ENCODE data around the gene UROC1.

The UROC1 gene

GRCh38 chr3:126461450-126462070 is 56.0 kb downstream of the UROC1 start:
- DNase-seq (ENCODE audit: low read depth in 2 of 2), result no peak

- no peak for DNase-seq (ENCODE audit: low read depth in 2 of 2)
These were observed 57.2 kb downstream of the UROC1 start for GRCh38 chr3:126460381-126460780.

GRCh38 chr3:126459763-126460127 is 57.8 kb downstream of the UROC1 start:
- DNase-seq (ENCODE audit: low read depth in 2 of 2), result no peak

- DNase-seq (ENCODE audit: low read depth in 2 of 2), result no peak
These were observed 58.3 kb downstream of the UROC1 start for GRCh38 chr3:126459111-126459762.

- no peak for DNase-seq (ENCODE audit: low read depth in 2 of 2)
These were observed 60.7 kb downstream of the UROC1 start for GRCh38 chr3:126456766-126457388.

- DNase-seq (ENCODE audit: low read depth in 2 of 2), result no peak
These were observed 61.4 kb downstream of the UROC1 start for GRCh38 chr3:126456211-126456610.

- no peak for DNase-seq (ENCODE audit: low read depth in 2 of 2)
These were observed 63.0 kb downstream of the UROC1 start for GRCh38 chr3:126454437-126455198.

- DNase-seq (ENCODE audit: low read depth in 2 of 2), result no peak
These were observed 63.5 kb downstream of the UROC1 start for GRCh38 chr3:126454025-126454424.

GRCh38 chr3:126452213-126452612 is 65.4 kb downstream of the UROC1 start:
- DNase-seq (ENCODE audit: low read depth in 2 of 2), result no peak

GRCh38 chr3:126451511-126451910 is 66.1 kb downstream of the UROC1 start:
- no peak for DNase-seq (ENCODE audit: low read depth in 2 of 2)

GRCh38 chr3:126450744-126451143 is 66.8 kb downstream of the UROC1 start:
- no peak for DNase-seq (ENCODE audit: low read depth in 2 of 2)

- DNase-seq (ENCODE audit: low read depth in 2 of 2), result no peak
These were observed 67.4 kb downstream of the UROC1 start for GRCh38 chr3:126450219-126450618.

- DNase-seq (ENCODE audit: low read depth in 2 of 2), result no peak
These were observed 67.9 kb downstream of the UROC1 start for GRCh38 chr3:126449621-126450051.

- DNase-seq (ENCODE audit: low read depth in 2 of 2), result no peak
These were observed 68.7 kb downstream of the UROC1 start for GRCh38 chr3:126448893-126449180.

GRCh38 chr3:126448136-126448892 is 69.3 kb downstream of the UROC1 start:
- DNase-seq (ENCODE audit: low read depth in 2 of 2), result no peak

GRCh38 chr3:126447456-126448106 is 70.0 kb downstream of the UROC1 start:
- DNase-seq (ENCODE audit: low read depth in 2 of 2), result no peak

- no peak for DNase-seq (ENCODE audit: low read depth in 2 of 2)
These were observed 70.8 kb downstream of the UROC1 start for GRCh38 chr3:126446791-126447190.

- no peak for DNase-seq (ENCODE audit: low read depth in 2 of 2)
These were observed 71.3 kb downstream of the UROC1 start for GRCh38 chr3:126446301-126446700.

- DNase-seq (ENCODE audit: low read depth in 2 of 2), result no peak
These were observed 72.1 kb downstream of the UROC1 start for GRCh38 chr3:126445506-126445905.

GRCh38 chr3:126442856-126443242 is 74.7 kb downstream of the UROC1 start:
- DNase-seq (ENCODE audit: low read depth in 2 of 2), result no peak

- DNase-seq (ENCODE audit: low read depth in 2 of 2), result no peak
These were observed 75.3 kb downstream of the UROC1 start for GRCh38 chr3:126442094-126442855.

Data from stimulated activated CD8-positive, alpha-beta memory T cell treated with anti-CD3 and anti-CD28 coated beads, Interleukin-7, amount 100 ng/mL, for 1 hour (primary cell).